Measurements from ENCODE around the gene ECE1. TPM values are rescaled to one million over a fixed set of nuclear protein-coding genes. Genes with fewer than 3 reads are reported as not detected.

ECE1 gene
- total and polyA plus RNA-seq, 9 of the 15 experiments (the other 6 are each of a cell fraction or from before 2014, with no cell fraction given) = 0.56 to 34.8 (median 11.0) TPM

- no peaks in the 10 kb centered on the region for H3K36me3 ChIP-seq (ENCODE audit: control insufficient read depth, insufficient read depth, low read length)
- DNase-seq (ENCODE audit: extremely low read depth in 1 of 4, low spot score in 3 of 4) = no peak
- no peak for FAIRE-seq
- peaks cover 17 to 30% of the 10 kb centered on the region in 2 experiments for H3K27me3 ChIP-seq (ENCODE audit: control insufficient read depth in 2 of 2, insufficient read depth in 2 of 2, low read length in 2 of 2)
- H2AFZ ChIP-seq (ENCODE audit: low read depth, low read length) = no peak overlapping the region
- no peak overlapping the region for H3K9ac ChIP-seq (ENCODE audit: insufficient read depth in 1 of 2, low read depth in 2 of 2, low read length in 2 of 2)
- no peaks in the 10 kb centered on the region for H3K79me2 ChIP-seq (ENCODE audit: control insufficient read depth, insufficient read depth, low read length)
- ChIA-PET CTCF (ENCODE audit: low intra/inter-chr PET ratio) (interaction anchor here (0.6 kb wide), 1 partner anchor 496 kb away, joined by 3 read pairs; no protein-coding TSS in a partner anchor), POLR2A (interaction anchor here (0.8 to 0.9 kb wide), 2 partner anchors 14 to 174 kb away, joined by 3 to 5 read pairs; no protein-coding TSS in a partner anchor)
- no peak overlapping the region for H3K4me2 ChIP-seq (ENCODE audit: insufficient read depth, low read length)
- H3K9me1 ChIP-seq (ENCODE audit: control insufficient read depth, insufficient read depth, low read length) = no peaks in the 10 kb centered on the region
- intact Hi-C loops (cut with micrococcal nuclease) (no loop called here), in situ Hi-C loops (cut with MboI) (loop anchor here (5.0 kb wide), 1 partner anchor 201 kb away; no protein-coding TSS in a partner anchor)
- no peaks in the 10 kb centered on the region; a peak in 2 of 5 replicates for H3K4me1 ChIP-seq (replicated peaks in 1 of 2; ENCODE audit: control insufficient read depth in 2 of 2, insufficient read depth in 2 of 2, low read length in 2 of 2)
- H4K20me1 ChIP-seq (replicated peaks; ENCODE audit: control insufficient read depth, insufficient read depth, low read length) = no peaks in the 10 kb centered on the region
- ATAC-seq = no peak
- H3K27ac ChIP-seq (ENCODE audit: extremely low read depth, low read depth, low read length) = no peak overlapping the region
- no peak overlapping the region for H3K4me3 ChIP-seq
- no peaks in the 10 kb centered on the region for H3K9me3 ChIP-seq (replicated peaks; ENCODE audit: control insufficient read depth, insufficient read depth, low read depth, low read length)
- no TSS peak for BruUV-seq (replicated peaks)
- 3% methylated on average over 4 of the region's 4 CpGs for WGBS (ENCODE audit: insufficient coverage, low coverage, missing lambda C conversion rate)
- TF ChIP-seq ZNF175 (CRISPR knock-in tag; IDR thresholded peaks at IDR 0.05; ENCODE audit: low read depth) = no peak
- peak; percentile 71 for TF ChIP-seq RFX1 (IDR thresholded peaks at IDR 0.05)
Observed at GRCh38 chr1:21192871-21193270, 97.4 kb downstream of the ECE1 start.

GRCh38 chr1:21192284-21192683 lies 98.0 kb downstream of the ECE1 start:
- H4K20me1 ChIP-seq (replicated peaks; ENCODE audit: control insufficient read depth, insufficient read depth, low read length) = no peaks in the 10 kb centered on the region
- ATAC-seq (no peak), DNase-seq (ENCODE audit: extremely low read depth in 1 of 4, low spot score in 3 of 4) (no peak), FAIRE-seq (no peak)
- no peaks in the 10 kb centered on the region; a peak in 2 of 5 replicates for H3K4me1 ChIP-seq (replicated peaks in 1 of 2; ENCODE audit: control insufficient read depth in 2 of 2, insufficient read depth in 2 of 2, low read length in 2 of 2)
- H3K9ac ChIP-seq (ENCODE audit: insufficient read depth in 1 of 2, low read depth in 2 of 2, low read length in 2 of 2) = peak overlapping the region in 1 of 2 experiments; percentile 2; a peak in 1 of 4 replicates
- no peak overlapping the region for H3K27ac ChIP-seq (ENCODE audit: extremely low read depth, low read depth, low read length)
- H2AFZ ChIP-seq (ENCODE audit: low read depth, low read length) = no peak overlapping the region
- CTCF ChIA-PET (ENCODE audit: low intra/inter-chr PET ratio) = interaction anchor here (0.6 kb wide), 2 partner anchors 211 to 495 kb away, joined by 3 to 5 read pairs; no protein-coding TSS in a partner anchor
- no peak overlapping the region for H3K4me2 ChIP-seq (ENCODE audit: insufficient read depth, low read length)
- H3K9me3 ChIP-seq (replicated peaks; ENCODE audit: control insufficient read depth, insufficient read depth, low read depth, low read length) = no peaks in the 10 kb centered on the region
- no peak overlapping the region for H3K4me3 ChIP-seq
- H3K9me1 ChIP-seq (ENCODE audit: control insufficient read depth, insufficient read depth, low read length) = no peaks in the 10 kb centered on the region
- BruUV-seq (replicated peaks) = no TSS peak
- peaks cover 20 to 36% of the 10 kb centered on the region in 2 experiments for H3K27me3 ChIP-seq (ENCODE audit: control insufficient read depth in 2 of 2, insufficient read depth in 2 of 2, low read length in 2 of 2)
- POLR2A ChIA-PET = interaction anchor here (0.8 to 0.9 kb wide), 2 partner anchors 13 to 173 kb away, joined by 3 to 5 read pairs; no protein-coding TSS in a partner anchor
- in situ Hi-C loops (cut with MboI) = loop anchor here (5.0 kb wide), 1 partner anchor 200 kb away; no protein-coding TSS in a partner anchor
- H3K79me2 ChIP-seq (ENCODE audit: control insufficient read depth, insufficient read depth, low read length) = no peaks in the 10 kb centered on the region
- intact Hi-C loops (cut with micrococcal nuclease) = no loop called here
- no peaks in the 10 kb centered on the region for H3K36me3 ChIP-seq (ENCODE audit: control insufficient read depth, insufficient read depth, low read length)
- 10% methylated on average over 5 of the region's 5 CpGs for WGBS (ENCODE audit: insufficient coverage, low coverage, missing lambda C conversion rate)
- TF ChIP-seq MXI1 (IDR thresholded peaks at IDR 0.05; ENCODE audit: low read depth, low read length) = no peak
- no peak for TF ChIP-seq NR3C1 (CRISPR knock-in tag; IDR thresholded peaks at IDR 0.05)
- no peak for TF ChIP-seq THAP7 (CRISPR knock-in tag; IDR thresholded peaks at IDR 0.05)
- TF ChIP-seq ZNF75A (CRISPR knock-in tag; IDR thresholded peaks at IDR 0.05) = no peak
- TF ChIP-seq ZFP91 (CRISPR knock-in tag; IDR thresholded peaks at IDR 0.05) = no peak
- TF ChIP-seq ZBED1 (IDR thresholded peaks at IDR 0.05) = no peak
- TF ChIP-seq SMAD1 (IDR thresholded peaks at IDR 0.05; ENCODE audit: low read depth, low read length, partially characterized antibody) = no peak
- TF ChIP-seq CREM (IDR thresholded peaks at IDR 0.05; ENCODE audit: low read depth) = no peak
- no peak for TF ChIP-seq ARNT (IDR thresholded peaks at IDR 0.05)
- no peak for TF ChIP-seq EP300 (IDR thresholded peaks at IDR 0.05; ENCODE audit: low read length)
- no peak for TF ChIP-seq SOX6 (IDR thresholded peaks at IDR 0.05)
- TF ChIP-seq TCF7L2 (IDR thresholded peaks at IDR 0.05; ENCODE audit: low read depth, low read length) = no peak
